HepG2 (cell line): ENCODE results near the gene PTPRD. TPM values are rescaled to one million over a fixed set of nuclear protein-coding genes. Genes with fewer than 3 reads are reported as not detected.

ENCODE experiments used
- ATAC-seq: fragments of 200-7000 bp; cut with Tn5 transposase; 3 replicates; pipeline ENCODE4 v1.9.1; 2020; ENCODE audit warnings: mild to moderate bottlenecking, moderate library complexity
- BruUV-seq: library from RNA; stranded (reverse); fragments of 400-500 nt; replicated peaks from 2 replicates; lab custom pipeline; 2021; lab: Mats Ljungman, UMichigan
- CTCF ChIA-PET: fragments of 300-600 bp; formaldehyde crosslinking; extraction: SDS; loops from one replicate; lab custom pipeline; 2021; ENCODE audit warnings: low total read pairs, inconsistent platforms, low intra/inter-chr PET ratio; lab: Yijun Ruan, JAX
- POLR2A ChIA-PET: fragments of 350-600 bp; sonication (Branson Sonifier 250); formaldehyde crosslinking; loops from one replicate; lab custom pipeline; 2020; ENCODE audit warnings: antibody characterized with exemption, inconsistent platforms; lab: Yijun Ruan, JAX
- DNase-seq: peaks from one replicate; pipeline ENCODE4 v3.0.0-alpha.2; 2015; ENCODE audit warnings: low spot score
- FAIRE-seq: peaks from 3 replicates; lab custom pipeline; 2011; peaks lifted over from hg19 to GRCh38; lab: Jason Lieb, UNC
- H2AFZ ChIP-seq: one replicate; pipeline ENCODE4 v1.6.1; 2011; ENCODE audit warnings: low read length, inconsistent platforms
- H3K27ac ChIP-seq: fragments of 300-600 bp; 3 replicates; pipeline ENCODE4 v1.8.0; 2011; ENCODE audit warnings: mixed run types, mild to moderate bottlenecking, mixed read lengths, low read length, inconsistent platforms; ENCODE audit not compliant: insufficient read depth; ENCODE audit errors: extremely low read length
- H3K27me3 ChIP-seq, 2 experiments: fragments of 200-600 bp in 1 of 2; 2 replicates in 1 of 2; 3 replicates in 1 of 2; pipeline versions ENCODE4 v1.6.0 to v1.8.0; 2011; ENCODE audit warnings: low read length in 2 of 2, mild to moderate bottlenecking in 2 of 2, moderate library complexity in 2 of 2, inconsistent platforms in 1 of 2; ENCODE audit not compliant: insufficient read depth in 2 of 2, control insufficient read depth in 1 of 2
- H3K36me3 ChIP-seq, 2 experiments: fragments of 200-600 bp in 1 of 2; replicated peaks in 1 of 2; 2 replicates in 1 of 2; 3 replicates in 1 of 2; pipeline versions ENCODE4 v1.5.1 to v1.8.0; 2011; ENCODE audit warnings: low read length in 2 of 2, inconsistent platforms in 1 of 2; ENCODE audit not compliant: insufficient read depth in 2 of 2, control insufficient read depth in 1 of 2
- H3K4me1 ChIP-seq: 2 replicates; pipeline ENCODE4 v1.5.1; 2012; ENCODE audit warnings: low read length, inconsistent platforms; ENCODE audit not compliant: insufficient read depth
- H3K4me2 ChIP-seq: 2 replicates; pipeline ENCODE4 v1.6.0; 2011; ENCODE audit warnings: low read depth, low read length, inconsistent platforms
- H3K4me3 ChIP-seq, 3 experiments: fragments of 200-600 bp in 1 of 3; sonication (generic), shearing (Covaris generic) in 1 of 3; replicated peaks in 1 of 3; 2 replicates each; pipeline ENCODE4 v1.5.1; 2011 to 2016; ENCODE audit warnings: low read length in 3 of 3, inconsistent platforms in 2 of 3, low read depth in 2 of 3, mild to moderate bottlenecking in 2 of 3, control low read depth in 1 of 3, mixed read lengths in 1 of 3; ENCODE audit not compliant: insufficient read depth in 1 of 3
- H3K79me2 ChIP-seq: one replicate; pipeline ENCODE4 v1.6.1; 2011; ENCODE audit warnings: low read length, inconsistent platforms; ENCODE audit not compliant: insufficient read depth
- H3K9ac ChIP-seq: 2 replicates; pipeline ENCODE4 v1.6.0; 2011; ENCODE audit warnings: mild to moderate bottlenecking, low read depth, low read length, inconsistent platforms; ENCODE audit not compliant: insufficient read depth
- H3K9me3 ChIP-seq: 2 replicates; pipeline ENCODE4 v1.5.1; 2012; ENCODE audit warnings: mild to moderate bottlenecking, low read length
- H4K20me1 ChIP-seq: 2 replicates; pipeline ENCODE4 v1.6.0; 2011; ENCODE audit warnings: inconsistent platforms, mild to moderate bottlenecking, low read length, moderate library complexity; ENCODE audit not compliant: insufficient read depth
- ARHGAP35 ChIP-seq: sonication (generic); formaldehyde crosslinking; IDR thresholded peaks from 2 replicates; pipeline ENCODE4 v1.9.0; 2022; ENCODE audit warnings: mild to moderate bottlenecking, inconsistent platforms, moderate library complexity, missing genetic modification reagents, borderline replicate concordance
- ATF7-NPFF ChIP-seq: sonication (generic); formaldehyde crosslinking; IDR thresholded peaks from 2 replicates; pipeline ENCODE4 v1.8.1; 2023; ENCODE audit warnings: mild to moderate bottlenecking, low read depth, missing genetic modification reagents, moderate library complexity
- KLF15 ChIP-seq: sonication (generic); formaldehyde crosslinking; IDR thresholded peaks from 2 replicates; pipeline ENCODE4 v1.8.1; 2023; ENCODE audit warnings: borderline replicate concordance, mild to moderate bottlenecking, inconsistent platforms, missing genetic modification reagents, mixed read lengths
- NFE2 ChIP-seq: sonication (generic); formaldehyde crosslinking; IDR thresholded peaks from 2 replicates; pipeline ENCODE4 v1.4.0; 2020; ENCODE audit warnings: missing genetic modification reagents
- NR1H2 ChIP-seq: sonication (generic); formaldehyde crosslinking; IDR thresholded peaks from 2 replicates; pipeline ENCODE4 v1.8.1; 2022; ENCODE audit warnings: low read depth, missing genetic modification reagents, borderline replicate concordance
- PHF5A ChIP-seq: IDR thresholded peaks from one replicate; pipeline ENCODE4 v1.6.1; 2018; ENCODE audit warnings: low read depth, missing genetic modification reagents; ENCODE audit not compliant: unreplicated experiment
- RBAK ChIP-seq: sonication (generic); formaldehyde crosslinking; IDR thresholded peaks from 2 replicates; pipeline ENCODE4 v1.5.1; 2020; ENCODE audit warnings: mild to moderate bottlenecking, missing genetic modification reagents
- TSC22D2 ChIP-seq: sonication (generic); formaldehyde crosslinking; IDR thresholded peaks from 2 replicates; pipeline ENCODE4 v1.5.1; 2020; ENCODE audit warnings: missing genetic modification reagents, mild to moderate bottlenecking, borderline replicate concordance
- ZNF160 ChIP-seq: sonication (generic); formaldehyde crosslinking; IDR thresholded peaks from 2 replicates; pipeline ENCODE4 v1.8.0; 2022; ENCODE audit warnings: mild to moderate bottlenecking, inconsistent platforms, missing genetic modification reagents
- ZNF296 ChIP-seq: sonication (generic); formaldehyde crosslinking; conservative IDR thresholded peaks from 2 replicates; pipeline ENCODE4 v1.5.0; 2020; ENCODE audit warnings: mild to moderate bottlenecking, missing genetic modification reagents
- ZNF33A ChIP-seq: sonication (generic); formaldehyde crosslinking; IDR thresholded peaks from 2 replicates; pipeline ENCODE4 v1.5.1; 2020; ENCODE audit warnings: missing genetic modification reagents, mild to moderate bottlenecking, moderate library complexity, borderline replicate concordance
- ZNF34 ChIP-seq: sonication (generic); formaldehyde crosslinking; IDR thresholded peaks from 2 replicates; pipeline ENCODE4 v1.4.0; 2020; ENCODE audit warnings: mild to moderate bottlenecking, missing genetic modification reagents, borderline replicate concordance
- ZNF547 ChIP-seq: sonication (generic); formaldehyde crosslinking; IDR thresholded peaks from 2 replicates; pipeline ENCODE4 v1.5.1; 2020; ENCODE audit warnings: mild to moderate bottlenecking, missing genetic modification reagents
- ZNF552 ChIP-seq: sonication (generic); formaldehyde crosslinking; IDR thresholded peaks from 2 replicates; pipeline ENCODE4 v1.9.0; 2022; ENCODE audit warnings: missing genetic modification reagents, mild to moderate bottlenecking, borderline replicate concordance
- ZNF703 ChIP-seq: sonication (generic); formaldehyde crosslinking; IDR thresholded peaks from 2 replicates; pipeline ENCODE4 v1.5.1; 2020; ENCODE audit warnings: missing genetic modification reagents, mild to moderate bottlenecking, moderate library complexity, borderline replicate concordance
- ZNF816 ChIP-seq: sonication (generic); formaldehyde crosslinking; IDR thresholded peaks from 2 replicates; pipeline ENCODE4 v1.8.0; 2022; ENCODE audit warnings: missing genetic modification reagents, mild to moderate bottlenecking, borderline replicate concordance
- WGBS: methylation state at CpG from one replicate; pipeline ENCODE4 v1.1.6; 2017; ENCODE audit warnings: low lambda C conversion rate; 5-methylcytosine and 5-hydroxymethylcytosine counted together
- in situ Hi-C: cut with HindIII; loops from 2 replicates; pipeline ENCODE4 v1.10.0; 2017; ENCODE audit warnings: low pct_unique_long_range_greater_than_20kb; ENCODE audit not compliant: extremely low pct_ligation_motif_present
- intact Hi-C: fragments of 100-400 bp; cut with micrococcal nuclease; formaldehyde crosslinking; loops from one replicate; pipeline ENCODE4 v1.10.0; 2022; ENCODE audit not compliant: unreplicated experiment
- polyA plus RNA-seq, 8 experiments: library from polyadenylated mRNA; depleted of rRNA in 3 of 8; stranded (reverse) in 7 of 8; unstranded in 1 of 8; fragments of >200 nt; fragmentation: Illumina TruSeq in 4 of 8; extraction: Trizol in 4 of 8; gene quantifications; 2 replicates each; pipeline versions ENCODE4 v1.2.1 to v1.2.3, GENCODE V29; 2011 to 2016; ENCODE audit warnings: low read depth in 4 of 8, missing spikeins in 1 of 8, mixed read lengths in 1 of 8; ENCODE audit not compliant: insufficient read depth in 1 of 8
- total RNA-seq, 5 experiments: library from RNA; depleted of rRNA; stranded (reverse); fragments of >200 nt; fragmentation: Illumina TruSeq; extraction: Trizol; gene quantifications; 2 replicates each; pipeline ENCODE4 v1.2.3, GENCODE V29; 2016; ENCODE audit warnings: low read depth in 1 of 5
- TF ChIP-seq, protein P1 (sequence below): IDR thresholded peaks from 2 replicates; pipeline ENCODE4 v1.6.1; 2016; ENCODE audit warnings: mild to moderate bottlenecking
- TF ChIP-seq, protein P2 (sequence below): sonication (generic); formaldehyde crosslinking; IDR thresholded peaks from 2 replicates; pipeline ENCODE4 v1.9.0; 2021; ENCODE audit warnings: missing genetic modification reagents, mild to moderate bottlenecking, borderline replicate concordance
- TF ChIP-seq, protein P3 (sequence below): sonication (generic); formaldehyde crosslinking; conservative IDR thresholded peaks from 2 replicates; pipeline ENCODE4 v1.5.0; 2020; ENCODE audit warnings: missing genetic modification reagents

The PTPRD gene
- total and polyA plus RNA-seq, 2 of the 13 experiments (the other 11 are each of a cell fraction or from before 2014, with no cell fraction given) = 0.05 TPM; not detected in 1

DNA sequence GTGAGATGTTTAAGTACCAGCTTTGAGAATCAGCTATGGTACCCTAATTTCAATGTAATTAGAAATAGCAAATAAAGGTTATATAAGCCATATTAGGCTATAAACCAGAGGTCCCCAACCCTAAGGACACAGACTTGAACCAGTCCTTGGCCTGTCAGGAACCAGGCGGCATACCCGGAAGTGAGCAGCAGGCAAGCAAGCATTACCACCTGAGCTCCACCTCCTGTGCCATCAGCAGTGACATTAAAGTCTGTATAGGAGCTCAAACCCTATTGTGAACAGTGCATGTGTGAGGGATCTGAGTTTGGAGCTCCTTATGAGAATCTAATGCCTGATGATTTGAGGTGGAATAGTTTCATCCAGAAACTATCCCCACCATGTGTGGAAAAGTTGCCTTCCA is 1009.5 kb downstream of the PTPRD start:
- BruUV-seq = no TSS peak
- in situ Hi-C loops (loop anchor here (5.0 to 10.0 kb wide), 2 partner anchors 189 to 341 kb away; no protein-coding TSS in a partner anchor), intact Hi-C loops (no loop called here)
- Histone ChIP-seq H3K79me2 (no peaks in the 10 kb centered on the region), H3K4me1 (no peaks in the 10 kb centered on the region), H3K9ac (no peak overlapping the region), H3K27ac (no peak overlapping the region), H3K36me3 (no peaks in the 10 kb centered on the region), H3K27me3 (no peaks in the 10 kb centered on the region), H4K20me1 (no peaks in the 10 kb centered on the region), H3K9me3 (no peaks in the 10 kb centered on the region), H3K4me3 (no peak overlapping the region), H3K4me2 (no peak overlapping the region)
- DNase-seq (no peak), FAIRE-seq (no peak), ATAC-seq (no peak)
- ChIA-PET POLR2A (no interaction called here), CTCF (no interaction called here)
- 0% methylated on average over 1 of the region's 2 CpGs for WGBS
- TF ChIP-seq, protein P1, sequence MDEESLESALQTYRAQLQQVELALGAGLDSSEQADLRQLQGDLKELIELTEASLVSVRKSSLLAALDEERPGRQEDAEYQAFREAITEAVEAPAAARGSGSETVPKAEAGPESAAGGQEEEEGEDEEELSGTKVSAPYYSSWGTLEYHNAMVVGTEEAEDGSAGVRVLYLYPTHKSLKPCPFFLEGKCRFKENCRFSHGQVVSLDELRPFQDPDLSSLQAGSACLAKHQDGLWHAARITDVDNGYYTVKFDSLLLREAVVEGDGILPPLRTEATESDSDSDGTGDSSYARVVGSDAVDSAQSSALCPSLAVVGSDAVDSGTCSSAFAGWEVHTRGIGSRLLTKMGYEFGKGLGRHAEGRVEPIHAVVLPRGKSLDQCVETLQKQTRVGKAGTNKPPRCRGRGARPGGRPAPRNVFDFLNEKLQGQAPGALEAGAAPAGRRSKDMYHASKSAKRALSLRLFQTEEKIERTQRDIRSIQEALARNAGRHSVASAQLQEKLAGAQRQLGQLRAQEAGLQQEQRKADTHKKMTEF (CRISPR knock-in tag) = no peak
- TF ChIP-seq RBAK (CRISPR knock-in tag) (no peak), ZNF33A (CRISPR knock-in tag) (no peak), ZNF547 (CRISPR knock-in tag) (no peak), PHF5A (CRISPR knock-in tag) (no peak), ZNF703 (CRISPR knock-in tag) (no peak), TSC22D2 (CRISPR knock-in tag) (no peak), NR1H2 (CRISPR knock-in tag) (no peak), ZNF552 (CRISPR knock-in tag) (no peak), ARHGAP35 (CRISPR knock-in tag) (no peak), ZNF816 (no peak), KLF15 (CRISPR knock-in tag) (no peak), NFE2 (no peak), ZNF296 (no peak), ZNF34 (CRISPR knock-in tag) (no peak), ZNF160 (CRISPR knock-in tag) (no peak), ATF7-NPFF (CRISPR knock-in tag) (no peak)
- TF ChIP-seq, protein P2, sequence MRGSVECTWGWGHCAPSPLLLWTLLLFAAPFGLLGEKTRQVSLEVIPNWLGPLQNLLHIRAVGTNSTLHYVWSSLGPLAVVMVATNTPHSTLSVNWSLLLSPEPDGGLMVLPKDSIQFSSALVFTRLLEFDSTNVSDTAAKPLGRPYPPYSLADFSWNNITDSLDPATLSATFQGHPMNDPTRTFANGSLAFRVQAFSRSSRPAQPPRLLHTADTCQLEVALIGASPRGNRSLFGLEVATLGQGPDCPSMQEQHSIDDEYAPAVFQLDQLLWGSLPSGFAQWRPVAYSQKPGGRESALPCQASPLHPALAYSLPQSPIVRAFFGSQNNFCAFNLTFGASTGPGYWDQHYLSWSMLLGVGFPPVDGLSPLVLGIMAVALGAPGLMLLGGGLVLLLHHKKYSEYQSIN (CRISPR knock-in tag) = no peak
- TF ChIP-seq, protein P3, sequence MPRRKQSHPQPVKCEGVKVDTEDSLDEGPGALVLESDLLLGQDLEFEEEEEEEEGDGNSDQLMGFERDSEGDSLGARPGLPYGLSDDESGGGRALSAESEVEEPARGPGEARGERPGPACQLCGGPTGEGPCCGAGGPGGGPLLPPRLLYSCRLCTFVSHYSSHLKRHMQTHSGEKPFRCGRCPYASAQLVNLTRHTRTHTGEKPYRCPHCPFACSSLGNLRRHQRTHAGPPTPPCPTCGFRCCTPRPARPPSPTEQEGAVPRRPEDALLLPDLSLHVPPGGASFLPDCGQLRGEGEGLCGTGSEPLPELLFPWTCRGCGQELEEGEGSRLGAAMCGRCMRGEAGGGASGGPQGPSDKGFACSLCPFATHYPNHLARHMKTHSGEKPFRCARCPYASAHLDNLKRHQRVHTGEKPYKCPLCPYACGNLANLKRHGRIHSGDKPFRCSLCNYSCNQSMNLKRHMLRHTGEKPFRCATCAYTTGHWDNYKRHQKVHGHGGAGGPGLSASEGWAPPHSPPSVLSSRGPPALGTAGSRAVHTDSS = no peak
- TF ChIP-seq, all 625 proteins: peak for 0
- no peak overlapping the region for H2AFZ ChIP-seq
